ENCODE data around the gene GFRA1.

GRCh38 chr10:116178086-116178605 is 94.9 kb downstream of the GFRA1 start:
- TF ChIP-seq, protein P1, sequence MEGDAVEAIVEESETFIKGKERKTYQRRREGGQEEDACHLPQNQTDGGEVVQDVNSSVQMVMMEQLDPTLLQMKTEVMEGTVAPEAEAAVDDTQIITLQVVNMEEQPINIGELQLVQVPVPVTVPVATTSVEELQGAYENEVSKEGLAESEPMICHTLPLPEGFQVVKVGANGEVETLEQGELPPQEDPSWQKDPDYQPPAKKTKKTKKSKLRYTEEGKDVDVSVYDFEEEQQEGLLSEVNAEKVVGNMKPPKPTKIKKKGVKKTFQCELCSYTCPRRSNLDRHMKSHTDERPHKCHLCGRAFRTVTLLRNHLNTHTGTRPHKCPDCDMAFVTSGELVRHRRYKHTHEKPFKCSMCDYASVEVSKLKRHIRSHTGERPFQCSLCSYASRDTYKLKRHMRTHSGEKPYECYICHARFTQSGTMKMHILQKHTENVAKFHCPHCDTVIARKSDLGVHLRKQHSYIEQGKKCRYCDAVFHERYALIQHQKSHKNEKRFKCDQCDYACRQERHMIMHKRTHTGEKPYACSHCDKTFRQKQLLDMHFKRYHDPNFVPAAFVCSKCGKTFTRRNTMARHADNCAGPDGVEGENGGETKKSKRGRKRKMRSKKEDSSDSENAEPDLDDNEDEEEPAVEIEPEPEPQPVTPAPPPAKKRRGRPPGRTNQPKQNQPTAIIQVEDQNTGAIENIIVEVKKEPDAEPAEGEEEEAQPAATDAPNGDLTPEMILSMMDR (IDR thresholded peaks at IDR 0.05): no peak
- no peak for TF ChIP-seq POLR2A (IDR thresholded peaks at IDR 0.05)

All from Peyer's patch (tissue), 4 donors.